H1 (cell line): ENCODE data around the gene PARS2. TPM values are rescaled to one million over a fixed set of nuclear protein-coding genes. Genes with fewer than 3 reads are reported as not detected.

Experiments used
- MAFK ChIP-seq: IDR thresholded peaks from 2 replicates; pipeline ENCODE4 v1.6.1; 2012; ENCODE audit warnings: low read depth, mild to moderate bottlenecking, improper control_type of control experiment, low read length
- NANOG ChIP-seq: IDR thresholded peaks from 2 replicates; pipeline ENCODE4 v1.6.1; 2011; ENCODE audit warnings: low read length, low read depth, mild to moderate bottlenecking, inconsistent platforms; ENCODE audit not compliant: insufficient read depth, poor library complexity, severe bottlenecking
- SP2 ChIP-seq: IDR thresholded peaks from 2 replicates; pipeline ENCODE4 v1.6.1; 2012; ENCODE audit warnings: mild to moderate bottlenecking, low read length, inconsistent platforms
- SRF ChIP-seq: IDR thresholded peaks from 2 replicates; pipeline ENCODE4 v1.6.1; 2011; ENCODE audit warnings: mild to moderate bottlenecking, low read depth, low read length, moderate library complexity
- polyA plus RNA-seq, 7 experiments: library from polyadenylated mRNA; depleted of rRNA in 3 of 7; stranded (reverse) in 5 of 7; unstranded in 2 of 7; fragments of >200 nt in 5 of 7; fragments of 200-250 nt in 2 of 7; gene quantifications; 1 replicate in 5 of 7; 2 replicates in 1 of 7; 4 replicates in 1 of 7; pipeline versions ENCODE4 v1.2.1 to v1.2.3, GENCODE V29; 2011 to 2013; ENCODE audit warnings: missing spikeins in 2 of 7, mixed read lengths in 2 of 7
- total RNA-seq: library from RNA; stranded (reverse); fragmentation: NEBNext Ultra II Directional; extraction: Animal tissue kit (Norgen Biotek cat#: 25700); gene quantifications from 2 replicates; pipeline ENCODE4 v1.2.1, GENCODE V29; 2021

The PARS2 gene
- total and polyA plus RNA-seq, 2 of the 8 experiments (the other 6 are each of a cell fraction or from before 2014, with no cell fraction given) = 8.9 to 10.0 TPM

GRCh38 chr1:54710434-54710833 is 53.9 kb downstream of the PARS2 start (continued):
- TF ChIP-seq SP2 = no peak
- no peak for TF ChIP-seq NANOG
- no peak for TF ChIP-seq MAFK
- TF ChIP-seq SRF = no peak
